ENCODE measurements around the gene GSG1L2. TPM values are rescaled to one million over a fixed set of nuclear protein-coding genes. Genes with fewer than 3 reads are reported as not detected.

GSG1L2 gene
- total RNA-seq, 1 donor from 2014 or later, result not detected

Other genes starting within 250 kb of the GSG1L2 start
- gene STX8, start 246.3 kb downstream of the GSG1L2 start, total RNA-seq, result 42.3 TPM
- 1.7 TPM for gene CFAP52, start 245.4 kb downstream of the GSG1L2 start, total RNA-seq
- gene USP43, start 176.6 kb downstream of the GSG1L2 start, total RNA-seq, result 7.1 TPM
- gene DHRS7C, start 30.5 kb downstream of the GSG1L2 start, total RNA-seq, result not detected
- gene GLP2R, start 3.8 kb upstream of the GSG1L2 start, total RNA-seq, result under 0.01 TPM
- not detected for gene RCVRN, start 83.2 kb upstream of the GSG1L2 start, total RNA-seq

All from temporal lobe (tissue), 1 donor.